NCI-H2107 treated with DMSO at 0.1 percent for 48 hours (cell line): ENCODE results near the gene NID2.

Source experiments
- DNase-seq: peaks from one replicate; lab custom pipeline; 2025; ENCODE audit not compliant: unreplicated experiment; lab: John Stamatoyannopoulos, UW

The NID2 gene

GRCh38 chr14:51963286-51963685 lies 105.6 kb downstream of the NID2 start:
- no peak for DNase-seq

- DNase-seq: no peak
Observed at GRCh38 chr14:51962711-51963110, 106.1 kb downstream of the NID2 start.

- DNase-seq: no peak
Observed at GRCh38 chr14:51960866-51961265, 108.0 kb downstream of the NID2 start.

GRCh38 chr14:51959928-51960327 lies 108.9 kb downstream of the NID2 start:
- no peak for DNase-seq

GRCh38 chr14:51957950-51958349 lies 110.9 kb downstream of the NID2 start:
- no peak for DNase-seq
